Vagina (tissue), 2 donors: ENCODE results near the gene OSBP2.

ENCODE experiments used
- CTCF ChIP-seq, 3 experiments: fragments of 450-650 bp in 2 of 3; fragments of 200-600 bp in 1 of 3; sonication (generic) in 1 of 3; IDR thresholded peaks; one replicate each; pipeline ENCODE4 v1.5.1; 2017 to 2019; ENCODE audit warnings: antibody characterized with exemption in 3 of 3, mild to moderate bottlenecking in 2 of 3, moderate library complexity in 2 of 3
- POLR2A ChIP-seq, 2 donors: fragments of 450-650 bp; IDR thresholded peaks; one replicate each; pipeline ENCODE4 v1.6.1; 2017; ENCODE audit warnings: antibody characterized with exemption in 2 of 2, mild to moderate bottlenecking in 2 of 2, moderate library complexity in 2 of 2
- POLR2AphosphoS5 ChIP-seq, 2 donors: sonication (generic); formaldehyde crosslinking; IDR thresholded peaks; one replicate each; pipeline ENCODE4 v1.9.0; 2017; ENCODE audit warnings: antibody characterized with exemption in 2 of 2, mild to moderate bottlenecking in 2 of 2, low read depth in 1 of 2; ENCODE audit not compliant: insufficient read depth in 1 of 2

GRCh38 chr22:30673136-30673535, 21.5 kb upstream of the OSBP2 start:
- TF ChIP-seq POLR2A (IDR thresholded peaks at IDR 0.05), result no peak
- TF ChIP-seq CTCF (IDR thresholded peaks at IDR 0.05), result no peak
- TF ChIP-seq POLR2AphosphoS5 (IDR thresholded peaks at IDR 0.05; ENCODE audit: insufficient read depth in 1 of 2, low read depth in 1 of 2), result no peak
